GM15510 (cell line): ENCODE data around the gene PCNX1.

Experiments
- POLR2A ChIP-seq: IDR thresholded peaks from 3 replicates; pipeline ENCODE4 v1.6.1; 2011; ENCODE audit warnings: borderline replicate concordance; ENCODE audit not compliant: insufficient read length; ENCODE audit errors: extremely low read depth

Gene PCNX1

DNA sequence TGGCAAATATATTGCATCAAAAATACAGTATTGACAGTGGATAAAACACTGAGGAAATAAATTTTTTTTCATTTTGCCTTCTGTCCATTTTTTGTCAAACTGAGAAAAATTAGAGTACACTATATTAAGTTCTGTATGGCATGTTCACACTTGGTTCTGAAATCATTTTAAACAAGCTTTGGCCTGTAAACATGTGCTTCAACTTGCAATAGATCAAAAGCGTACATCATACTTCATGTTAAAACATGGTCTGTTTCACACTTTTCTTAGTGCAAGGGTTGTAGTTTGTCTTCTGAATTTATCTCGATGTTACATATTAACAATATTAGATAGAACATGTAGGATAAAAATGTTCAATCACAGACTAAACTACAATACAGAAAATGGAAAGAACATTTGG is 208.0 kb downstream of the PCNX1 start:
- TF ChIP-seq POLR2A, result no peak

- TF ChIP-seq POLR2A, result no peak
Measured at GRCh38 chr14:71115821-71116567, 208.7 kb downstream of the PCNX1 start.

- no peak for TF ChIP-seq POLR2A
Measured at GRCh38 chr14:71116568-71117122, 209.4 kb downstream of the PCNX1 start.

DNA sequence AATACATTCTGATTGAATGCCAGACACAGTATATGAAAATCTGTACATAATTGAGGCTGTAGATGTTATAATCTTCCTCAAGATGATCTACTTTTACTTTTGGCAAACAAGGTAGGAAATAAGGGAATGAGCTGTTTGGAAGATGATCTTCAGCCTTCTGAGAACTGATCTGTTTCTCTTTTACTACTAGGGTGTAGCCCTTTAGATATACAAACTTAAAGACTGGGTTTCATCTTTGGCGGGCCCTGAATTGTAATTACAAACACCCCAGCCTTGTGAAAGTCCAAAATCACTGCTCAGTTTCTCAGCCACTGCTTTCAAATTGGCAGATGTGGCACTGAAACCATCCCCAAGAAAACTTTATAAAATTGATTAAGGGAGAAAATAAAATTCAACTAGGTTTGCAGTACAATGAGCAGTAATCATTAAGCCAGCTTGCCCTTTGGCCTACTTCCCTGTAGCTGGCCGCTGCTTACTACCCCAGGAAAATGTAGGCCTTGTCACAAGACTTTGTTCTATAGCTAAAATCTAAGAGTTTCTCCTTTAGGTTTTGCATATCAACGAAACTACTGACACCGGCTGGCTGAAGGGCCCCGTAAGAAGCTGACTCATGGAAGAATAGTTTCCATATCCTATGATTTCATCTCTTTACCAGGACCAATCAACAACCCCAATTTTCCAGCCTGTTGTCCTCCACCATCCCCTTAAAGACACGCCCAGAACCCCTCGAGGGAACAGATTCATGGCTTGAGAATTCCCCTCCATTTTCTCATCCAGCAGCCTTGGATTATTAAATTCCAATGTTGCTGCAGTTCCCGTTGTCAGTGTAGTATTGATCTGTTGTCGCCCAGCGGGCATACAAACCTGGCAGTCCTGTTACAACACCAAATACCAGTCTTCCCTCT is 210.8 kb downstream of the PCNX1 start:
- no peak for TF ChIP-seq POLR2A

- no peak for TF ChIP-seq POLR2A
Measured at GRCh38 chr14:71119075-71119474, 211.8 kb downstream of the PCNX1 start.

GRCh38 chr14:71119832-71120231 is 212.6 kb downstream of the PCNX1 start:
- no peak for TF ChIP-seq POLR2A

DNA sequence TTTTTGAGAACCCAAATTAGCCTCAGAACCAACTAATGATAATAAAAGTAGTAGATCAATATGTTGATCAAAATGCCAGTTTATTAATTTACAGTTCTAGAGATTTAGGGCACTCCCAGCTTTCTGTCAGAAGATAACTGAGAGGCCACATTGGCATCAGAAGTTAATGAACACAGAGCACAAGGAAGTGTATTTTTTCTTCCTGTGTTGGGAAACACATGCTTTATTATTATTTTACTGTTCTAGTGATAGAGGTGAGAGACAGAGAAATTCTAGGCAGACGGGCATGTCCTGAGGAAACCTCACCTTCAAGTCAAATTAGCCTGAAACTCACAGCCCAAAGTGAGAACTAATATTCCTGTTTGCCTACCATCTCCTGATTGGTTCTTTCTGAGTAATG is 213.7 kb downstream of the PCNX1 start:
- TF ChIP-seq POLR2A, result no peak

DNA sequence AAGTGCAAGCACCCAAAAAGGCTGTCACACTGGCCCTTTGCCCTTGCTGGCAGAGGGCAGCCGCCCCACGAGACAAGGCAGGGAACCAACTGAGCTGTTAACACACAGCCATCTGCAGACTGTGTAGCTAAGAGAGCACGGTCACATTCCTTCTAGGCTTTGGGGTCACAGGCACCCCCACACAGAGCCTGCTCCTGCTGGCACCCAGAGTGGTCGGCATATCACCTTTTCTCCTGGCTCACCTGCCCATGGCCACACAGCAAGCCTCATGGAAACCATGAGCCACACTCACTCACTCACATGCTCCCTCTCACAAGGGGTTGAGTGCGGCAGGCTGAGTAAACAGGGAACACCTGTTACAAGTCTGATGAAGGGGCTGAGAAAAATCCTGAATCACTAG is 214.5 kb downstream of the PCNX1 start:
- TF ChIP-seq POLR2A, result no peak

DNA sequence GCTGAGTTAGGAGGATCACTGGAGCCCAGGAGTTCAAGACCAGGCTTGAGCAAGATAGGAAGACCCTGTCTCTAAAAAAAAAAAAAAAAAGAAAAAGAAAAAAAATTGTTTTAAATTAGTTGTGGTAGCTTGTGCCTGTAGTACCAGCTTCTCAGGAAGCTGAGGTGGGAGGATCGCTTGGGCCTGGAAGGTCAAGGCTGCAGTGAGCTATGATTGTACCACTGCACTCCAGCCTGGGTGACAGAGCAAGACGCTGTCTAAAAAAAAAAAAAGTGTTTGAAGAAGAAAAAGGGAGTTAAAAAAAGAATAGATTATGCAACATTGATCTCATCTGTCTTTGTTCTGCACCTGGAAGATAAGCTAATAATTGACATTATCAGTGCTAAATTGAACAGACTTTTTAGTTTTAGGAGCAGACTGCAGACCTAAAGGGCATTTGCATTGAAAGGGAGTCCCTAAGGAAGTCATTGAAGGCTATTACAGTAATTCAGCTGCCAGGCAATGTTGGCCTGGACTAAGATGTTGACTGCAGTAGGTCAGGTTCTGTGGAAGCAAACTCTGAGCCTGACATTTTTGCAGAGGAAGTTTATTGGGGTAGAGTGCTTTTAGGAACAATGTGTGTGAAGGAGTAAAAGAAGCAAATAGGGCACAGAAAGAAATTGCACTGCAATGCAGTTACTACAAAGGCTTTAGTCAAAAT is 215.8 kb downstream of the PCNX1 start:
- no peak for TF ChIP-seq POLR2A

GRCh38 chr14:71123579-71124135 is 216.4 kb downstream of the PCNX1 start:
- TF ChIP-seq POLR2A, result no peak

DNA sequence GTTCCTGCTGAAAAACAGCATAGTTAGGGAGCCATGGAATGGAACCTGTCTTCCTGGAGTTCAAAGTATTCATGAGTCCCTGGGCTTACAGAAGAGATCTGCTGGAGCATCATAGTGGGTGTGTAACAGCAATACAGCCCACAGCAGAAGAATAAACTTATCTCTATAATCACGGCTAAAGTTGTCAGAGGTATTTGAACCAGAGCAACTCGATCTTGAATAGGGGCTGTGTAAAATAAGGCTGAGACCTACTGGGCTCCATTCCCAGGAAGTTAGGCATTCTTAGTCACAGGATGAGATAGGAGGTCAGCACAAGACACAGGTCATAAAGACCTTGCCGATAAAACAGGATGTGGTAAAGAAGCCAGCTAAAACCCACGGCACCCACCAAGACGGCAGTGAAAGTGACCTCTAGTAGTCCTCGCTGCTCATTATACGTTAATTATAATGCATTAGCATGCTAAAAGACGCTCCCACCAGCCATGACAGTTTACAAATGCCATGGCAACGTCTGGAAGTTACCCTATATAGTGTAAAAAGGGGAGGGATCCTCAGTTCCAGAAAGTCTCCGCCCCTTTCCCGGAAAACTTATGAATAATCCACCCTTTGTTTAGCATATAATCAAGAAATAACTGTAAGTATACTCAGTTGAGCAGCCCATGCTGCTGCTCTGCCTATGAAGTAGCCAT is 223.4 kb downstream of the PCNX1 start:
- TF ChIP-seq POLR2A, result no peak

- TF ChIP-seq POLR2A, result no peak
Measured at GRCh38 chr14:71133296-71133695, 226.0 kb downstream of the PCNX1 start.

DNA sequence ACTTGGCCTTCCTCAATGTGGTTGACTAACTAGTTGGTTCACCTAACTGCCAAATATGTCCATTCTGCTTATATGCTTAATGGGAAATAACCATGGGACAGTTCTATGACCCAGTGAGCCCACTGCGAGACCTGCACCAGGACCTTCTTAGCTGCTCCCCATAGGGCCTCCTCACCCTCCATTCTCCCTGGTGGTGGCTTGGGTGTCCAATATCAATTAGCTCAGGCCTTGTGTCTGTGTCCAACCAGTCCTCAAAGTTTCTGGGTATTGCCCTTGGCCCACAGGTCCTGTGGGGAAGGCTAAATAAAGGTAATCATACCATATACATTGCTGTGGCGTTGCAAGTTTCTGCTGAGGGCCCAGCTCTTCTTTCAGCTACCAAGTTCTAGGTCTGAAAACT is 228.2 kb downstream of the PCNX1 start:
- TF ChIP-seq POLR2A, result no peak

DNA sequence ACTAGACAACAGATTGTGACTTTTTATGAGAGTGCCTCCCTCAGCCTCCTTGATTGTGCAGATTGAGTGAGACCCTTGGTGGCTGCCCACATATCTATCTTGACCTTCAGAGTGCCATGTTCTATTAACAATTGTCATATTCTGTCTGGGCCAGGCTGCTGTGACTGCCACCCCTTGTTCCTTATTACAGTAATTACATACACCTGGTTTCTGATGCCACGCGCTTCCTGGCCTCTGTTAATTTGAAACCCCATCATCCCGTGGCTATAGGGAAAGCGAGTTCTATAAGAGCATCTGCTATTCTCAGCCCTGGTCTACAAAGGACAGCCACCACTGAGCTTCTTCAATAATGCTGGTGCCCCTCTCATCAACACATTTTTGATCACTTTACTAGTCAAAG is 228.7 kb downstream of the PCNX1 start:
- no peak for TF ChIP-seq POLR2A
